H9 (cell line): ENCODE measurements around the gene FLRT2. TPM values are rescaled to one million over a fixed set of nuclear protein-coding genes. Genes with fewer than 3 reads are reported as not detected.

ENCODE experiments used
- DNase-seq: peaks from one replicate; pipeline ENCODE4 v3.0.0-alpha.2; 2017
- H2AFZ ChIP-seq: one replicate; pipeline ENCODE4 v1.6.1; 2013; ENCODE audit warnings: mild to moderate bottlenecking, low read length, control low read depth, moderate library complexity
- H2AK5ac ChIP-seq: 2 replicates; pipeline ENCODE4 v1.6.1; 2013; ENCODE audit warnings: low read length, control low read depth, mixed read lengths; ENCODE audit not compliant: insufficient read length
- H2BK120ac ChIP-seq: one replicate; pipeline ENCODE4 v1.6.1; 2013; ENCODE audit warnings: low read depth, mild to moderate bottlenecking, low read length, control low read depth, inconsistent platforms; ENCODE audit not compliant: poor library complexity, severe bottlenecking
- H2BK12ac ChIP-seq: 2 replicates; pipeline ENCODE4 v1.6.1; 2013; ENCODE audit warnings: low read length, control low read depth, mixed read lengths, low read depth; ENCODE audit not compliant: insufficient read length
- H2BK15ac ChIP-seq: 2 replicates; pipeline ENCODE4 v1.6.1; 2013; ENCODE audit warnings: low read depth, low read length, control low read depth
- H2BK20ac ChIP-seq: one replicate; pipeline ENCODE4 v1.6.1; 2013; ENCODE audit warnings: low read depth, mild to moderate bottlenecking, low read length, control low read depth, inconsistent platforms; ENCODE audit not compliant: poor library complexity, severe bottlenecking
- H2BK5ac ChIP-seq: 2 replicates; pipeline ENCODE4 v1.6.1; 2013; ENCODE audit warnings: low read length, control low read depth, mixed read lengths; ENCODE audit not compliant: insufficient read length
- H3K14ac ChIP-seq: 2 replicates; pipeline ENCODE4 v1.6.1; 2013; ENCODE audit warnings: low read length, control low read depth; ENCODE audit not compliant: insufficient read depth
- H3K18ac ChIP-seq: 2 replicates; pipeline ENCODE4 v1.6.1; 2013; ENCODE audit warnings: low read depth, mild to moderate bottlenecking, mixed read lengths, low read length, control low read depth; ENCODE audit not compliant: insufficient read length
- H3K23ac ChIP-seq: 2 replicates; pipeline ENCODE4 v1.6.1; 2013; ENCODE audit warnings: low read length, control low read depth, mixed read lengths, low read depth; ENCODE audit not compliant: insufficient read length
- H3K23me2 ChIP-seq: 2 replicates; pipeline ENCODE4 v1.6.1; 2013; ENCODE audit warnings: low read depth, mild to moderate bottlenecking, mixed read lengths, low read length, control low read depth; ENCODE audit not compliant: insufficient read length, poor library complexity, severe bottlenecking
- H3K27ac ChIP-seq: 2 replicates; pipeline ENCODE4 v1.5.1; 2013; ENCODE audit warnings: low read length, control low read depth, mixed read lengths, low read depth; ENCODE audit not compliant: insufficient read length
- H3K27me3 ChIP-seq: 2 replicates; pipeline ENCODE4 v1.6.1; 2013; ENCODE audit warnings: low read length, control low read depth, inconsistent platforms; ENCODE audit not compliant: insufficient read depth
- H3K4ac ChIP-seq: 2 replicates; pipeline ENCODE4 v1.6.1; 2013; ENCODE audit warnings: low read depth, mild to moderate bottlenecking, control low read depth, inconsistent platforms, low read length, moderate library complexity
- H3K4me1 ChIP-seq: 2 replicates; pipeline ENCODE4 v1.6.1; 2013; ENCODE audit warnings: low read length, control low read depth, inconsistent platforms; ENCODE audit not compliant: insufficient read depth
- H3K4me2 ChIP-seq: 2 replicates; pipeline ENCODE4 v1.6.1; 2013; ENCODE audit warnings: low read length, control low read depth, mixed read lengths; ENCODE audit not compliant: insufficient read length, insufficient read depth
- H3K56ac ChIP-seq: 2 replicates; pipeline ENCODE4 v1.6.1; 2013; ENCODE audit warnings: low read depth, mild to moderate bottlenecking, mixed read lengths, low read length, control low read depth; ENCODE audit not compliant: insufficient read length
- H3K79me1 ChIP-seq: 2 replicates; pipeline ENCODE4 v1.6.1; 2013; ENCODE audit warnings: low read depth, mild to moderate bottlenecking, moderate library complexity, low read length, control low read depth, inconsistent platforms; ENCODE audit not compliant: insufficient read depth, poor library complexity, severe bottlenecking
- H3K79me2 ChIP-seq: 2 replicates; pipeline ENCODE4 v1.6.1; 2013; ENCODE audit warnings: low read length, control low read depth, inconsistent platforms; ENCODE audit not compliant: insufficient read depth
- H3K9ac ChIP-seq: 2 replicates; pipeline ENCODE4 v1.6.1; 2013; ENCODE audit warnings: low read length, control low read depth, mixed read lengths; ENCODE audit not compliant: insufficient read length; ENCODE audit errors: extremely low read depth
- H3K9me3 ChIP-seq: one replicate; pipeline ENCODE4 v1.6.1; 2013; ENCODE audit warnings: low read depth, low read length, inconsistent platforms; ENCODE audit not compliant: control insufficient read depth
- H3T11ph ChIP-seq: one replicate; pipeline ENCODE4 v1.6.1; 2013; ENCODE audit warnings: mild to moderate bottlenecking, low read length, control low read depth, inconsistent platforms
- H4K20me1 ChIP-seq: one replicate; pipeline ENCODE4 v1.6.1; 2013; ENCODE audit not compliant: control insufficient read depth, insufficient read length, insufficient read depth
- H4K5ac ChIP-seq: 2 replicates; pipeline ENCODE4 v1.6.1; 2013; ENCODE audit warnings: low read depth, mild to moderate bottlenecking, mixed read lengths, low read length, control low read depth; ENCODE audit not compliant: insufficient read length
- H4K8ac ChIP-seq: replicated peaks from 2 replicates; pipeline ENCODE4 v1.6.1; 2013; ENCODE audit warnings: low read length, control low read depth, mixed read lengths, low read depth; ENCODE audit not compliant: insufficient read length
- H4K91ac ChIP-seq: 2 replicates; pipeline ENCODE4 v1.6.1; 2013; ENCODE audit warnings: low read depth, mild to moderate bottlenecking, moderate library complexity, mixed read lengths, low read length, control low read depth; ENCODE audit not compliant: insufficient read length
- H3K27ac Mint-ChIP-seq, 3 experiments: 2 replicates in 2 of 3; 3 replicates in 1 of 3; pipeline ENCODE4 v1.8.0; 2020 to 2021; ENCODE audit warnings: mixed read lengths in 3 of 3, mild to moderate bottlenecking in 1 of 3, moderate library complexity in 1 of 3
- H3K27me3 Mint-ChIP-seq: 2 replicates; pipeline ENCODE4 v1.8.0; 2021; ENCODE audit warnings: low read depth, mild to moderate bottlenecking, moderate library complexity, mixed read lengths
- H3K36me3 Mint-ChIP-seq, 3 experiments: 2 replicates in 2 of 3; 3 replicates in 1 of 3; pipeline ENCODE4 v1.8.0; 2020 to 2021; ENCODE audit warnings: low read depth in 3 of 3, mixed read lengths in 3 of 3; ENCODE audit not compliant: insufficient read depth in 1 of 3
- H3K4me1 Mint-ChIP-seq, 2 experiments: 2 replicates each; pipeline ENCODE4 v1.8.0; 2020; ENCODE audit warnings: mixed read lengths in 2 of 2
- H3K4me3 Mint-ChIP-seq, 2 experiments: 2 replicates in 1 of 2; 3 replicates in 1 of 2; pipeline ENCODE4 v1.8.0; 2020 to 2021; ENCODE audit warnings: mild to moderate bottlenecking in 2 of 2, mixed read lengths in 2 of 2, moderate library complexity in 1 of 2
- H3K9me3 Mint-ChIP-seq, 2 experiments: 2 replicates in 1 of 2; 3 replicates in 1 of 2; pipeline ENCODE4 v1.8.0; 2020; ENCODE audit warnings: mild to moderate bottlenecking in 2 of 2, mixed read lengths in 2 of 2, moderate library complexity in 1 of 2
- CTCF ChIP-seq: fragments of 200-600 bp; sonication (generic); conservative IDR thresholded peaks from 3 replicates; pipeline ENCODE4 v1.8.0; 2021; ENCODE audit warnings: antibody characterized with exemption, mild to moderate bottlenecking
- WGBS: extraction: QIAGEN DNeasy Blood & Tissue Kit; methylation state at CpG from one replicate; pipeline ENCODE4 v1.1.7; 2013; ENCODE audit warnings: missing lambda C conversion rate, low lambda C conversion rate, mixed read lengths; ENCODE audit not compliant: insufficient read length; ENCODE audit errors: extremely low coverage; 5-methylcytosine and 5-hydroxymethylcytosine counted together
- total RNA-seq: library from RNA; stranded (reverse); gene quantifications from 2 replicates; pipeline ENCODE4 v1.2.1, GENCODE V29; 2021

The FLRT2 gene
- total RNA-seq, 1 experiment from 2014 or later: 3.3 TPM

GRCh38 chr14:85601246-85601645, 71.3 kb downstream of the FLRT2 start:
- Histone ChIP-seq H3K4ac (no peak overlapping the region), H3K27me3 (no peaks in the 10 kb centered on the region), H3K23me2 (no peaks in the 10 kb centered on the region), H3K79me2 (no peaks in the 10 kb centered on the region), H3K56ac (no peak overlapping the region), H3K27ac (no peak overlapping the region), H2BK20ac (no peak overlapping the region), H3K18ac (no peak overlapping the region), H2BK5ac (no peak overlapping the region), H3K9me3 (no peaks in the 10 kb centered on the region), H3K23ac (no peak overlapping the region), H2BK120ac (no peak overlapping the region), H2BK15ac (no peak overlapping the region), H3K4me1 (peaks cover 2% of the 10 kb centered on the region; the same call in 1 of the 2 replicates), H4K5ac (no peak overlapping the region), H3T11ph (no peak overlapping the region), H3K4me2 (no peak overlapping the region), H4K8ac (no peak overlapping the region), H4K91ac (no peak overlapping the region), H4K20me1 (no peaks in the 10 kb centered on the region), H3K79me1 (no peaks in the 10 kb centered on the region), H3K14ac (no peak overlapping the region), H2BK12ac (no peak overlapping the region), H3K9ac (no peak overlapping the region), H2AFZ (no peak overlapping the region), H2AK5ac (no peak overlapping the region)
- DNase-seq: no peak
- H3K27me3 Mint-ChIP-seq: 0 out of 2 replicates have a peak, but pooled peaks cover 2% of the 10 kb centered on the region
- no peaks in the 10 kb centered on the region for H3K9me3 Mint-ChIP-seq
- no peak for TF ChIP-seq CTCF
- no peak overlapping the region for H3K27ac Mint-ChIP-seq
- H3K4me1 Mint-ChIP-seq: peaks cover 5 to 10% of the 10 kb centered on the region in 2 experiments; a peak in 3 of 4 replicates
- H3K4me3 Mint-ChIP-seq: no peak overlapping the region
- H3K36me3 Mint-ChIP-seq: no peaks in the 10 kb centered on the region
- WGBS: no CpG with 5 or more reads among the region's 1 CpG
